Activated T-helper 1 cell treated with anti-CD3 and anti-CD28 coated beads, Interleukin-2, amount 50 U/mL, for 16 hours (primary cell): Measurements from ENCODE around the gene NAA11.

ENCODE experiments used
- DNase-seq, 2 donors: peaks; one replicate each; pipeline ENCODE4 v3.0.0-alpha.2; 2020; ENCODE audit warnings: low read depth in 1 of 2, low spot score in 1 of 2

The NAA11 gene

DNA sequence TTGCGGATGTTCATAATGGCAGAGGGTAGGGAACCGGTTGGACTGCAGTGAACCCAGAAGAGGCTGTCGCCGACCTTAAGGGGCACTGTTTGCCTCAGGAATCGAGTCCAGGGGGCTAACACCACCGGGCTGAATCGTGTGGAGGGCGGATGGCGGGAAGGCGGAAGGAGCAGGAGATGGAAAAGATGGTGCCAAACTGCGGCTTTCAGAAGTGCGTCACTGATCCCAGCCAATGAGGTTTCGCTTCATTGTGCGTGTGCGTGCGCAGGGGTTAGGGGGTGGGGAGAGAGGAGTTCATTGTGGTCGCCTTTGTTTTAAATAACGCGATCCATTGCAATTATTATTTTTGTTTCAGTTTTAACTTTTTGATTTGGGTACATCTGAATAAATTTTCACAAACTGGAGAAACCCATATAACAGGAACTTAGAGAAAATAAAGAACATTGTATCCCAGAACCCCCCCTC, at the start of gene NAA11:
NAA11 (minus strand) TSS at position 198 of the 465 bp plus-strand sequence; CDS start at position 14, 184 bp downstream.
- no peak for DNase-seq

DNA sequence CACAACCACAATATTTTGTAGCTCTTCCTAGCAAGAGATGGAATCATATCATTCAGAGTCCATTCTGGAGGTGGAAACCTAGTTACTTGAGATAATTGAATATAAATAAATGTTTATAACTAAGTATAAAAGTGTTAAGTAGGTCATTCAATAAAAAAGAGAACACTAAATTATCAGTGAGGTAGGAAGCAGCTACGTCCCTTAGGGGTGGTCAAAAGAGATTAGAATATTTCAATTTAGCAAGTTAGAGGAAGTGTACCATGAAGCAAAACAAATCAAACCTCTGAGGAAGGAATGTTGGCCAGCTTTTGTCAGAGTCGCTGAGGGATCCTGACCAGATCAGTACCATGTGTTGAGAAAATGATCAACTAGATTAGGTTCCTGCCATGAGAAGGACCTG, 44.2 kb upstream of the NAA11 start:
- no peak for DNase-seq

GRCh38 chr4:79367096-79367495, 41.2 kb upstream of the NAA11 start:
- DNase-seq, result no peak

GRCh38 chr4:79366422-79366821, 40.6 kb upstream of the NAA11 start:
- DNase-seq, result no peak

GRCh38 chr4:79364061-79364460, 38.2 kb upstream of the NAA11 start:
- no peak for DNase-seq

DNA sequence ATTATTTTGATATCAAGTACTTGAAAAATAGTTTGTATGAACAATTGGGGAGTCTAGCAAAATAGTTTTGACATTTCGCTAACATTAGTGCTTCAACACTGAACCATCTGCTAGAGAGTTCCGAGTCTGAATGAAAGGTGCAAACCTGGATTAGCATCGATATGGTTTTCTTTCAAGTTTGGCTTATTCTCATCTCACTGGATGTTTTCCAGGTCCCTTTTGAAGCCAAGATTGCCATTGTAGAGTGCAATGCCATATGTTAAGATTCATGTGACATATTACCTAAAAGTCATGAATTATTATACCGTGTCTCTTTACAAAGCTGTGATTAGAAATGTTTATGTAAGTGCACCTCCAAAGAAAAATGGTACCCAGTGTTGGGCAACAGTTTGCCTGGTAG, 36.8 kb upstream of the NAA11 start:
- no peak for DNase-seq

DNA sequence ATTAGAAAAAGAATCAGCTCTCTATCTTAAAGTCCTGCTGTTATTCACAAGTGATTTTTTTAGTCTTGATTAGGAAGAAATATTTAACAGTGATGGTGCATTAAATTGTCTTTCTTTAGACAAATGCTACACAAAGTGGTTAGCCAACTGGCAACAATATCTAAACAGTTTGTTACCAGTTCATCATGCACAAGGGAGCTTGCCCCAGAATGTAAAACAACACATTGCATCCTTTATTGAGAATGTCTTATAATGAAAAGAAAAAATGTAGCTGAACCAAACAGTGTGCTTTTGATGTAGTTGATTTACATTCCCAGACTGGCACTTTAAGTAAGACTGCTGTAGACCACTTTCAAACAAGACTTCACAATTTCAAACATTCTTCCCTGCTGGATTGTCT, 34.1 kb upstream of the NAA11 start:
- no peak for DNase-seq

DNA sequence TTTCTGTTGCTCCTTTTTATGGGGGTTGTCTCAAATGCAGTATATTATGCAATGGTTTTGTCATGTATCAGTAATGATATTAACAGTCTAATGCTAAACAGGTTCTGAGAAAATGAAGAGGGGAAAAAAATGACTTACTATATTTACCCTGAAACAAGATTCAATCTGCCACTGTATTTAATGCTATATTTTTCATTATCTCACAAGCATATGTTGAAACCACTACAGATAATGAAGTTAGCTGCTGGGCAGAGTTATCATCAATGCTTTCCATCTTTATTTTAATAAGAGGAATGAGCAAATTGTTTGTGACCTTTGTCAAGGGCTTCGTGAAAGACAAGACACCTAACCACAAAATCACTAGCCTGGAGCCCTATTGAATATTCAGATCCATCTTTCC, 32.6 kb upstream of the NAA11 start:
- no peak for DNase-seq

DNA sequence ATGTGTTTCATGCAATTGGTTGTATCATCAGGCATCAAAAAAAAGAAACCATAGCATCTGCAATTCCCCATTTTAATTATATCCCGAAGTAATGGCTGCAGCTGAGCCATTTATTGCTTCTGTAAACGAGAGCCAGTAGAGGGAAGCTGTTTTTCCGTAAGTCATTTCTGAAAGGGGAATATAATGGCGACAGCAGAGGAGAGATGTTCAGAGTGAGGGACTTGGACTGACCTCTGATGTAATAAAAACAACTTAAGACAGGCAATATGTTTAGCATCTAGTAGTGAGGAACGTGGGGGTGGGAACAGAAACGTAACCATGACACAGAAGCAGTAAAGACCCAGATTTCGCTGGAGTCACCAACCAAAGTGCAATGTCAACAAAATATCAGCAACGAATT, 31.5 kb upstream of the NAA11 start:
- no peak for DNase-seq

GRCh38 chr4:79353075-79353474, 27.2 kb upstream of the NAA11 start:
- no peak for DNase-seq

DNA sequence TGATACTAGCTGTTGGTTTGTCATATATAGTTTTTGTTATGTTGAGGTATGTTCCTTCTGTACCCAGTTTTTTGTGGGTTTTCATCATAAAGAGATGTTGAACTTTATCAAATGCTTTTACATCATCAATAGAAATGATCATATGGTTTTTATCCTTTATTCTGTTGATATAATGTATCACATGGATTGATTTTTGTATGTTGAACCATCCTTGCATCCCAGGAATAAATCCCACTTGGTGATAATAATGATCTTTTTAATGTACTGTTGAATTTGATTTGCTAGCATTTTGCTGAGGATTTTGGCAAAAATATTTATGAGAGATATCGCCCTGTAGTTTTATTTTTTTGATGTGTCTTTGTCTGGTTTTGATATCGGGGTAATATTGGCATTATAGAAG, 22.5 kb upstream of the NAA11 start:
- no peak for DNase-seq

- no peak for DNase-seq
These were observed 16.2 kb upstream of the NAA11 start for GRCh38 chr4:79341893-79342653.

- DNase-seq, result no peak
These were observed 14.7 kb upstream of the NAA11 start for GRCh38 chr4:79340568-79340967.

DNA sequence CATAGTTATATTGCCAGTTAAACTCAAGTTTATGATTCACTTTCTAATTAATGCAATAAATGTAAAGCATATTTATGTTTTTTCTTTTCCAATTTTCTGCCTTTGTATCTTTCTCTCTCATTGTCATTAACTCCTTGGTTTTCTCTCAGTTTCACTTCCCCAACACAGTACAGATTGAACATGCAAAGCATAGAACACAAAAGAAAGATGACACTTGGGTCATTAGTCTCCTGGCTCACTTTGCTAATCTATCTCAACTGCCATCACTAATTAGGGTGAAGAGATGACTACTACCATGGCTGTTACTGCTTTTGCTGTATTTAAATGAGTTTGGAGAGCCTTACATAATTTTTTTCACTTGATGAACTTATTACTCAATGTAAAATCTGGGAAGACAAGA, 12.3 kb upstream of the NAA11 start:
- DNase-seq, result no peak

- no peak for DNase-seq
These were observed 8.9 kb upstream of the NAA11 start for GRCh38 chr4:79334783-79335182.

- no peak for DNase-seq
These were observed 8.5 kb upstream of the NAA11 start for GRCh38 chr4:79334341-79334740.

GRCh38 chr4:79331126-79331876, 5.4 kb upstream of the NAA11 start:
- no peak for DNase-seq

GRCh38 chr4:79330720-79331119, 4.9 kb upstream of the NAA11 start:
- no peak for DNase-seq

DNA sequence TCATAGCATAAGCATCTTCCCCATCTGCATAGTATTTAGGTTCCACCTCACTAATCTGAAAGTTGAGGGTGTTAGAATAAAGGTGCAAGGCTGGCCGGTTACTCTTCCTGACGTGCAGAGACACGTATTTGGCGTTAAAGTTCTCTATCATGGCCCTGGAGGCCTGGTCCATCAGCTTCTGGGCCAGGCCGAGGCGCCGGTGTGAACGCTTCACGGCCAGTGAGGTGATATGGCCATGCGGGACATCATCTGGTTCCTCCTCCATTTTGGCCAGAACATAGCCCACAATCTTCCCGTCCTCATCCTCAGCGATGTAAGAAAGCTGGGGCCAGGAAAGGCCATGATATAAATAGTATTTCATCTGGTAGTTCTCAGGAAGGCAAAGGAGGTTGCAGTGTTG, 425 bp downstream of the NAA11 start:
- DNase-seq, result no peak

DNA sequence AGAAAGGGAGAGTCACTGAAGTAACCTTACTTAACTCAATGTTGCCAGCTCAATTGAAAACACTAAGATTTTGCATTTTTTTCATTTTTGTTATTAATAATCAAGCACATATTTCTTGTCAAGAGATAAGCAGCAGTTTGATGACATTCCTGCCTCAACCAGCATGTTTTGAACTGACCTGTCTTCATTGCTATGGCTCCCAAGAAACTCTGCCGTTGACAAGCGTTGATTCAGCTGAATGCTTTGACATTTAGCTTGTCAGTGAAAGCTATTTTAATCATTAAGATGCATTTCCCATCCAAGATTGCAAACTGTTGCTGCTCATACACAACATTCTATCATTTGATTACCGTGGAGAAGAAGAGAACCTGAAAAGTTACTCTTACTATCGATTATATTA, 5.9 kb downstream of the NAA11 start:
- no peak for DNase-seq

- no peak for DNase-seq
These were observed 8.2 kb downstream of the NAA11 start for GRCh38 chr4:79317711-79318110.

- DNase-seq, result no peak
These were observed 10.0 kb downstream of the NAA11 start for GRCh38 chr4:79315891-79316290.

DNA sequence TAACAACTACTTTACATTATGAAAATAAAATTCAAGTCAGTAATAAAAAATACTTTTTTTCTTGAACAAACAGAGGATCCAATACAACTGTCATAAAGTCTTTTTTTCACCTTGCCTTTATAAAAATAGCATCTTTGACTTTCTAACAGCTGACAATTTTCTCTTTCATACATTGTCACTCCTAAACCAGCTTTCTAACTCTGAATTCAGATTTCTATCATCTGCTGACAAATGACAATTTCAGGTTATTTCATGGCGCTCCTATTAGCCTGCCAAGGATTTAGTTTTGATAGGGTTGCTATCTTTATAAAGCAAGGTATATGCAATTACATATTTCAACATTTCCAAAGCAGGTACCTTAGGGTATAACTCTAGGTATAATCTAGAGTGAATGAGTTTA, 14.6 kb downstream of the NAA11 start:
- no peak for DNase-seq
